ENCODE measurements around the gene NF1. TPM values are rescaled to one million over a fixed set of nuclear protein-coding genes. Genes with fewer than 3 reads are reported as not detected.

NF1 gene
- total RNA-seq, 1 donor from 2014 or later, result 53.7 TPM

DNA sequence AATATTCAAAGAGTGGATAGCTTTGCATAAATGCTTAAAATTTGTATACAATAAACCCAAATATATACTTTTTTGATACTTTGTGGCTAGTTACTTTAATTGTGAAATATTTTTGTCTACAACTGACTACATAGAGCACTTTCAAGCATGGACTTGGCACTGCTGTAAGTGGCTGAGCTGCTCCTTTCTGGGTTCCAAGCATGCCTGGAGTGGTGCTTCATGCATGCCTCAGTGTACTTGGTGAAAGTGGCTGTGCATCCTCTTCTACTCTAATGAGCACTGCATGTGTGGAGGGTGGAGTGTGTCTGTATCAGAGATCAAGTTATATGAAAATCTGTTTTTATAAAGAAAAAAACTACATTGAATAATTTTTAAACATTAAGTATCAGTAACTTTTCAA lies 108.2 kb downstream of the NF1 start:
- FAIRE-seq, result no peak
- Histone ChIP-seq H3K9me3 (ENCODE audit: insufficient read depth, low read depth, low read length) (no peaks in the 10 kb centered on the region), H3K27ac (ENCODE audit: low read depth, low read length) (no peak overlapping the region), H3K9ac (ENCODE audit: low read length) (no peak overlapping the region), H3K4me3 (ENCODE audit: insufficient read depth, low read depth, low read length) (no peak overlapping the region), H3K4me2 (ENCODE audit: low read length) (no peak overlapping the region), H3K27me3 (ENCODE audit: insufficient read depth, low read length) (no peaks in the 10 kb centered on the region), H3K4me1 (ENCODE audit: insufficient read depth, low read length) (no peaks in the 10 kb centered on the region), H4K20me1 (ENCODE audit: insufficient read depth, low read length) (peaks cover 12% of the 10 kb centered on the region), H3K36me3 (ENCODE audit: insufficient read depth, low read length) (peaks cover 15% of the 10 kb centered on the region), H3K79me2 (ENCODE audit: insufficient read depth, low read length) (peaks cover 14% of the 10 kb centered on the region), H2AFZ (ENCODE audit: low read depth, low read length) (no peak overlapping the region)
- TF ChIP-seq EZH2 (IDR thresholded peaks at IDR 0.05; ENCODE audit: insufficient read depth, low read length), result no peak
- Mint-ChIP-seq H3K36me3 (ENCODE audit: low read depth, unreplicated experiment) (peaks cover 4% of the 10 kb centered on the region), H3K4me1 (ENCODE audit: low read depth, unreplicated experiment) (peaks cover 16% of the 10 kb centered on the region), H3K9me3 (ENCODE audit: unreplicated experiment) (no peaks in the 10 kb centered on the region), H3K27ac (ENCODE audit: unreplicated experiment) (peak overlapping the region; percentile 83), H3K27me3 (ENCODE audit: low read depth, unreplicated experiment) (no peaks in the 10 kb centered on the region), H3K4me3 (ENCODE audit: unreplicated experiment) (no peak overlapping the region)
- DNase-seq (ENCODE audit: low read depth), result peak; percentile 27

DNA sequence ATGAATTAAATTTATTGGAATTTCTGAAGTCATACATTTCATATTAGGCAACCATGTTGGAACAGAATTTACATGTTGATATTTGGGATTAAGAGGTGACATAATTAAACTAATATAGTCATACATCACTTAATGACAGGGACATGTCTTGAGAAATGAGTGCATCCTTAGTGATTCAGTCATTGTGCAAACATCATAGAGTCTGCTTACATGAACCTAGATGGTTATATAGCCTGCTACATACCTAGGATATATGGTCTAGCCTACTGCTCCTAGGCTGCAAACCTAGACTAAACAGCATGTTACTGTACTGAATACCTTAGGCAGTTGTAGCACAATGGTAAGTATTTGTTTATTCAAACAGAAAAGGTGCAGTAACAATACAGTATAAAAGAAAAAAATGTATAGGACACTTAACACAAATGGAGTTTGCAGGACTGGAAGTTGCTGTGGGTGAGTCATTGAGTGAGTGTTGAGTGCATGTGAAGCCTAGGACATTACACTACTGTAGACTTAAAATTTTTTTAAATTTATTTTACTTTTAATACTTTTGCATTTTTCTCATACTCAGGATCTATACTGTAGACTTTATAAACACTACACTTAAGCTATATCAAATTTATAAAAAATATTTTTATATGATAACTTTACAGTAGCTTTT lies 116.7 kb downstream of the NF1 start:
- peaks cover 6% of the 10 kb centered on the region for H3K4me1 ChIP-seq (ENCODE audit: insufficient read depth, low read length)
- Mint-ChIP-seq H3K4me3 (ENCODE audit: unreplicated experiment) (no peak overlapping the region), H3K4me1 (ENCODE audit: low read depth, unreplicated experiment) (peaks cover 2% of the 10 kb centered on the region), H3K9me3 (ENCODE audit: unreplicated experiment) (no peaks in the 10 kb centered on the region), H3K27me3 (ENCODE audit: low read depth, unreplicated experiment) (no peaks in the 10 kb centered on the region), H3K36me3 (ENCODE audit: low read depth, unreplicated experiment) (no peaks in the 10 kb centered on the region), H3K27ac (ENCODE audit: unreplicated experiment) (no peak overlapping the region)
- no peak overlapping the region for H2AFZ ChIP-seq (ENCODE audit: low read depth, low read length)
- no peak overlapping the region for H3K27ac ChIP-seq (ENCODE audit: low read depth, low read length)
- TF ChIP-seq, protein P1, sequence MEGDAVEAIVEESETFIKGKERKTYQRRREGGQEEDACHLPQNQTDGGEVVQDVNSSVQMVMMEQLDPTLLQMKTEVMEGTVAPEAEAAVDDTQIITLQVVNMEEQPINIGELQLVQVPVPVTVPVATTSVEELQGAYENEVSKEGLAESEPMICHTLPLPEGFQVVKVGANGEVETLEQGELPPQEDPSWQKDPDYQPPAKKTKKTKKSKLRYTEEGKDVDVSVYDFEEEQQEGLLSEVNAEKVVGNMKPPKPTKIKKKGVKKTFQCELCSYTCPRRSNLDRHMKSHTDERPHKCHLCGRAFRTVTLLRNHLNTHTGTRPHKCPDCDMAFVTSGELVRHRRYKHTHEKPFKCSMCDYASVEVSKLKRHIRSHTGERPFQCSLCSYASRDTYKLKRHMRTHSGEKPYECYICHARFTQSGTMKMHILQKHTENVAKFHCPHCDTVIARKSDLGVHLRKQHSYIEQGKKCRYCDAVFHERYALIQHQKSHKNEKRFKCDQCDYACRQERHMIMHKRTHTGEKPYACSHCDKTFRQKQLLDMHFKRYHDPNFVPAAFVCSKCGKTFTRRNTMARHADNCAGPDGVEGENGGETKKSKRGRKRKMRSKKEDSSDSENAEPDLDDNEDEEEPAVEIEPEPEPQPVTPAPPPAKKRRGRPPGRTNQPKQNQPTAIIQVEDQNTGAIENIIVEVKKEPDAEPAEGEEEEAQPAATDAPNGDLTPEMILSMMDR (IDR thresholded peaks at IDR 0.05; ENCODE audit: insufficient read depth, low read depth, low read length), result no peak
- no peak for TF ChIP-seq EZH2 (IDR thresholded peaks at IDR 0.05; ENCODE audit: insufficient read depth, low read length)
- no peak for DNase-seq (ENCODE audit: low read depth)
- H3K79me2 ChIP-seq (ENCODE audit: insufficient read depth, low read length), result no peaks in the 10 kb centered on the region
- H3K4me2 ChIP-seq (ENCODE audit: low read length), result no peak overlapping the region
- H3K9ac ChIP-seq (ENCODE audit: low read length), result no peak overlapping the region
- H3K9me3 ChIP-seq (ENCODE audit: insufficient read depth, low read depth, low read length), result no peaks in the 10 kb centered on the region
- no peaks in the 10 kb centered on the region for H3K27me3 ChIP-seq (ENCODE audit: insufficient read depth, low read length)
- H3K4me3 ChIP-seq (ENCODE audit: insufficient read depth, low read depth, low read length), result no peak overlapping the region
- no peaks in the 10 kb centered on the region for H4K20me1 ChIP-seq (ENCODE audit: insufficient read depth, low read length)
- H3K36me3 ChIP-seq (ENCODE audit: insufficient read depth, low read length), result peaks cover 9% of the 10 kb centered on the region
- FAIRE-seq, result no peak

DNA sequence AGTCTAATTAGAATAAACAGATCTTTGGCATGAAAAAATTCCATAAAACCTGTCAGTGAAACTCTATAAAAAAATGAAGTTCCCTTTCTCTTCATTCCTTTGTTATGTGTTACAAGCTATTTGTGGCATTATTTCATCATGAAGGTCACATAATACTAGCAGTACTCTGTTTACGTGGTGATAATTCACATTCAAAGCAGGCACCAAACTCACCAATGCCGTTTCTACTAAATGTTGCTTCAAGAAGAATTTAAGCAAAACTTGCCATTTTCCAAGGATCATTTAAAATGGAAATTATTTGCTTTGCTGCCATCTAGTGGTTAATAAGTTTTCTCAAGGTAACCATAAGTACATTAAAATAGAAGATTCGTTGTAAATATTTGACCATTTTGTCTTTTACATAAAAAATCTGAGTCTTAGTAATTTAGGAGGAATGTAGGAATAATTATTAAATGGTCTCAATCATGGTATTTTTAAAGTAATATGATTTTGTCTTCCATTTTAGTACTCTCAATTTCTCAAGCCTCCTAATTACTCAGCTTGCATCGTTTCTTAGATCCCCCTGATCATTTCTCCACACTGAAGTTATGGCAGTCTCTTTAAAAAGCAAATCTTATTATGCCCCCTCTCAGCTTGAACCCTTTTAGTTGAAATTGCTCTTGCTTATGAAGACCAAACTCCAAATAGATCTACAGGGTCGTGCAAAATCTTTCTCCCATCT lies 121.4 kb downstream of the NF1 start:
- Mint-ChIP-seq H3K4me3 (ENCODE audit: unreplicated experiment) (no peak overlapping the region), H3K27ac (ENCODE audit: unreplicated experiment) (no peak overlapping the region), H3K27me3 (ENCODE audit: low read depth, unreplicated experiment) (no peaks in the 10 kb centered on the region), H3K9me3 (ENCODE audit: unreplicated experiment) (no peaks in the 10 kb centered on the region), H3K36me3 (ENCODE audit: low read depth, unreplicated experiment) (no peaks in the 10 kb centered on the region), H3K4me1 (ENCODE audit: low read depth, unreplicated experiment) (peaks cover 2% of the 10 kb centered on the region)
- peaks cover 14% of the 10 kb centered on the region for H3K36me3 ChIP-seq (ENCODE audit: insufficient read depth, low read length)
- no peak overlapping the region for H2AFZ ChIP-seq (ENCODE audit: low read depth, low read length)
- peak overlapping the region; percentile 43 for H3K27ac ChIP-seq (ENCODE audit: low read depth, low read length)
- no peaks in the 10 kb centered on the region for H3K9me3 ChIP-seq (ENCODE audit: insufficient read depth, low read depth, low read length)
- DNase-seq (ENCODE audit: low read depth) (peak; percentile 74), FAIRE-seq (peak; percentile 83)
- peaks cover 6% of the 10 kb centered on the region for H3K4me1 ChIP-seq (ENCODE audit: insufficient read depth, low read length)
- peak overlapping the region; percentile 2 for H3K4me2 ChIP-seq (ENCODE audit: low read length)
- peak overlapping the region; percentile 35 for H3K9ac ChIP-seq (ENCODE audit: low read length)
- no peaks in the 10 kb centered on the region for H3K79me2 ChIP-seq (ENCODE audit: insufficient read depth, low read length)
- TF ChIP-seq, protein P1 (IDR thresholded peaks at IDR 0.05; ENCODE audit: insufficient read depth, low read depth, low read length), result peak; percentile 42
- TF ChIP-seq EZH2 (IDR thresholded peaks at IDR 0.05; ENCODE audit: insufficient read depth, low read length), result no peak
- H3K27me3 ChIP-seq (ENCODE audit: insufficient read depth, low read length), result no peaks in the 10 kb centered on the region
- no peaks in the 10 kb centered on the region for H4K20me1 ChIP-seq (ENCODE audit: insufficient read depth, low read length)
- H3K4me3 ChIP-seq (ENCODE audit: insufficient read depth, low read depth, low read length), result no peak overlapping the region

All from astrocyte (in vitro differentiated cells and primary cell).